Measurements from ENCODE around the gene KIF21A.

The KIF21A gene

DNA sequence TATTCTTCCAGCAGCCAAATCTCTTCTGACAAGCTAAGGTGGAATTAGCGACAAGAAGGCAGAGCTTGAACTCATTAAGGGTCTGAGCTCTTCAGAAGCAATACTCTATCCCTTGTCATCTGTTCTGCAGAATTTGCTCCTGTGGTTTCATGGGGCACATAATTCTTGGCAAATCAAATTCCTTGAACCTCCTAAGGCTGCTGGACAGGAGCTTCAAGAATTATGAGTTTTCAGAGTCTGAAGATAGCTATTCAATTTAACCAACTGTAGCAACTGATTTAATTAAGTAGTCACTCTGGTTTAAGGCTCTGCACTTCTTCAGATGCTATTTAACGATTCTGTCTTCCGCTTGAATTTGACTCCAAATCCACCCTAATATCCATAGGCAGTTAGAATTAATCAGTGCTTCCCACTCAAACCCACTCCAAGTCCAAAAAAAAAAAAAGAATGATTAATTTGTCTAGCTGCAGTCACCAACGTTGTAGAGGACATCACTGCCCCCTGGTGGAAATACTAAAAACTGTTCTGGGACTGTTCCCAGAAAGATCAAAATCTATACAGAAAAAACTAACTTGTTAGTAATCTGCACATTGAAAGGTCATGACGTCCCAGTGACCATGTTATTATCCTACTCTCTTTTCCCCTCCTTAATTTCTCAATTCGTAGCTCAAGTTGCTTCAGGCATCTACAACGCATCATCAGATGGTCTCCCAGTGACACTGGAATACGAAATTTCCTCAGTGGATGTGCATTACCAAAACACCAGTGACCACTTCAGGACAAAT lies 169.9 kb downstream of the KIF21A start:
- no peak for DNase-seq

DNA sequence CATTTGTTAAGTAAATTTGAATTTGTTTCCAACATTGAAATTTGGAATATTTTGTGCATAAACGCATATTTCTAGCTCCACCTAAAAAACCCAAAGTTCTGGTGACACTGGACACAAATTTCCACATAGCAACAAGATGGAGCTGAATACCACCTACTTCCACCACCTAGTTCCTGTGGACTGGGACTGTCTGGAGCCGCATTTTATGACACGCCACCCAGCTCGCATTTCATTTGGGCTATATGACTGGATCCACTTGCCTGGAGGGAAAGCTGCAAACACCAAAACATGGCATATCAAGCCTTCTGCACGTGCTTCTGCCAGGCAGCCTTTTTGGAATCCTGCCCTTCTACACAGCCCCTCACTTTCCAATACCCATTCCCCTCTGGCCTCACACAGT lies 173.4 kb downstream of the KIF21A start:
- DNase-seq, result no peak

- no peak for DNase-seq
Measured at GRCh38 chr12:39267886-39268285, 175.0 kb downstream of the KIF21A start.

GRCh38 chr12:39252628-39253027 lies 190.3 kb downstream of the KIF21A start:
- DNase-seq, result no peak

Measured in NCI-H526 treated with DMSO at 0.1 percent for 48 hours (cell line).